Prostate gland (tissue), 2 donors: ENCODE results near the gene KRTAP21-2.

Experiments used
- POLR2A ChIP-seq: fragments of 450-650 bp; IDR thresholded peaks from one replicate; pipeline ENCODE4 v1.6.1; 2016; ENCODE audit warnings: antibody characterized with exemption, mild to moderate bottlenecking
- POLR2AphosphoS5 ChIP-seq: sonication (generic); formaldehyde crosslinking; IDR thresholded peaks from one replicate; pipeline ENCODE4 v1.6.1; 2017; ENCODE audit warnings: antibody characterized with exemption
- TF ChIP-seq, protein P1 (sequence below), 4 experiments: fragments of 200-600 bp in 2 of 4; fragments of 450-650 bp in 2 of 4; sonication (generic) in 2 of 4; IDR thresholded peaks; 1 replicate in 3 of 4; 2 replicates in 1 of 4; pipeline ENCODE4 v1.5.1; 2016 to 2019; ENCODE audit warnings: antibody characterized with exemption in 4 of 4, mild to moderate bottlenecking in 2 of 4, moderate library complexity in 2 of 4

DNA sequence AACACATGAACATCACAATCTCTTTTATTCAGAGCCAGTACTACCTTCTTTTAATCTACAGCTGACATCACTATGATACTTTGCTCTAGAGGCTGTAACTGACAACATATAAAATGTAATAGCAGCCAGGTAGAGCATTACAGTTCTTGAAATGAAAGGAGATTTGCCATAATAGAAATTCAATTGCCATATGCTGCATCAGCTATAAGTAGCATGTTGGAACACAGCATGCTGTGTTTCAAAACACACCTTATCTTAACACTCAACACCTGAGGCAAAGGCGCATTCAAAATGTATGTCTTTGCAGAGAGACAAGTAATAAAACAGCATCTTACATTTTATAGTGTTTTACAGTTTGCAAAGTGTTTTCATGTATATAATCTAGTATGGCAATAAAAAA, 32.2 kb upstream of the KRTAP21-2 start:
- TF ChIP-seq, protein P1, sequence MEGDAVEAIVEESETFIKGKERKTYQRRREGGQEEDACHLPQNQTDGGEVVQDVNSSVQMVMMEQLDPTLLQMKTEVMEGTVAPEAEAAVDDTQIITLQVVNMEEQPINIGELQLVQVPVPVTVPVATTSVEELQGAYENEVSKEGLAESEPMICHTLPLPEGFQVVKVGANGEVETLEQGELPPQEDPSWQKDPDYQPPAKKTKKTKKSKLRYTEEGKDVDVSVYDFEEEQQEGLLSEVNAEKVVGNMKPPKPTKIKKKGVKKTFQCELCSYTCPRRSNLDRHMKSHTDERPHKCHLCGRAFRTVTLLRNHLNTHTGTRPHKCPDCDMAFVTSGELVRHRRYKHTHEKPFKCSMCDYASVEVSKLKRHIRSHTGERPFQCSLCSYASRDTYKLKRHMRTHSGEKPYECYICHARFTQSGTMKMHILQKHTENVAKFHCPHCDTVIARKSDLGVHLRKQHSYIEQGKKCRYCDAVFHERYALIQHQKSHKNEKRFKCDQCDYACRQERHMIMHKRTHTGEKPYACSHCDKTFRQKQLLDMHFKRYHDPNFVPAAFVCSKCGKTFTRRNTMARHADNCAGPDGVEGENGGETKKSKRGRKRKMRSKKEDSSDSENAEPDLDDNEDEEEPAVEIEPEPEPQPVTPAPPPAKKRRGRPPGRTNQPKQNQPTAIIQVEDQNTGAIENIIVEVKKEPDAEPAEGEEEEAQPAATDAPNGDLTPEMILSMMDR (IDR thresholded peaks at IDR 0.05): no peak
- no peak for TF ChIP-seq POLR2A
- TF ChIP-seq POLR2AphosphoS5: no peak
